ENCODE measurements around the gene ANG. TPM values are rescaled to one million over a fixed set of nuclear protein-coding genes. Genes with fewer than 3 reads are reported as not detected.

The ANG gene
- total and polyA plus RNA-seq, 2 donors (not counting 1 experiment from before 2014, with no cell fraction given): 1.7 to 2.0 TPM

DNA sequence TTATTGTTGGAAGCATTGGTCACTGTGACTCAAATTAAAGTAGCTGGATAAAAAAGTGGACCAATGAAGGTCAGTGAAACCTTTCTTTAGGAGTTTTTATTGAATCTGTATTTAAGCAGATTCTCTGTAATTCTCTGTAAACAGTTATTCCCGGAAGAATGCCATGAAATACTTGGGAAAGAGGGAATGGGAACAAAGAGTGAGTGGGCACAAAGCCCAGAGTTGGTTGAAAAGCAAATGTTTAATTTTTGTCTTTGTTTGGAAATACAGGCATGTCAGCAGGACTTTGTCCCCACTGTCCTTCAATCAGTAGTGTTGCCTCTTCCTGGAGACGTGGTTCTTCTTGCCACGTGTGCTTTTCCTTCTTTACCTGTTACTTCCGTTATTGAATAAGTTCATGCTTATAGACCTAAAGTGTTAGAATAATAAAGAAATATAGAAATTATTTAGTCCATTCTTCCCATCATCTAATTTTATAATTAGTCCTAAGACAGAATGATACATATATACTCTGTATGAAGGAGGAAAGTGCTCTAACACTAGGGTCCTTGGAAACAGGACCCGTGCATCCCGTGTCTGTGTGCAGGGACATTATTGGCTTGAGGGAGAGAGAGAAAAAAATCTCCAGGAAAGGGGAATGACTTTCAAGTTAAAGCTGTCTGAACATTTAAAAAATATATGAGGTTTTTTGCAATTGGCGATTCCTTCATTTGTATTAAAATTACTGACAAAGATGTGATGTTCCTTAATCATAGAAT, 2.0 kb upstream of the ANG start:
- Histone ChIP-seq H3K36me3 (replicated peaks in 1 of 2; ENCODE audit: control extremely low read depth in 1 of 2, control insufficient read depth in 1 of 2, extremely low read depth in 1 of 2, insufficient read depth in 2 of 2, low read length in 1 of 2) (no peaks in the 10 kb centered on the region), H3K9me3 (ENCODE audit: control extremely low read depth in 1 of 3, control insufficient read depth in 2 of 3, insufficient read depth in 1 of 3, low read length in 2 of 3) (no peaks in the 10 kb centered on the region), H4K20me1 (ENCODE audit: control insufficient read depth, insufficient read depth, low read length, poor library complexity, severe bottlenecking) (no peaks in the 10 kb centered on the region), H3K9ac (ENCODE audit: low read length) (no peak overlapping the region), H3K27ac (ENCODE audit: low read length in 2 of 2) (no peak overlapping the region), H3K4me2 (replicated peaks; ENCODE audit: low read depth, low read length, poor library complexity, severe bottlenecking) (no peak overlapping the region), H2AFZ (ENCODE audit: insufficient read depth, low read depth, low read length, poor library complexity, severe bottlenecking) (no peak overlapping the region), H3K79me2 (ENCODE audit: control insufficient read depth, insufficient read depth, low read length) (no peaks in the 10 kb centered on the region), H3K4me3 (ENCODE audit: control extremely low read depth in 1 of 5, extremely low read depth in 1 of 5, insufficient read depth in 1 of 5, low read depth in 2 of 5, low read length in 4 of 5) (no peak overlapping the region), H3K27me3 (replicated peaks in 1 of 4; ENCODE audit: control extremely low read depth in 1 of 4, control insufficient read depth in 3 of 4, insufficient read depth in 4 of 4, low read length in 3 of 4) (no peaks in the 10 kb centered on the region), H3K4me1 (ENCODE audit: control insufficient read depth in 2 of 2, insufficient read depth in 2 of 2, low read length in 2 of 2) (peaks cover 13 to 25% of the 10 kb centered on the region in 2 donors)
- TF ChIP-seq, protein P1, sequence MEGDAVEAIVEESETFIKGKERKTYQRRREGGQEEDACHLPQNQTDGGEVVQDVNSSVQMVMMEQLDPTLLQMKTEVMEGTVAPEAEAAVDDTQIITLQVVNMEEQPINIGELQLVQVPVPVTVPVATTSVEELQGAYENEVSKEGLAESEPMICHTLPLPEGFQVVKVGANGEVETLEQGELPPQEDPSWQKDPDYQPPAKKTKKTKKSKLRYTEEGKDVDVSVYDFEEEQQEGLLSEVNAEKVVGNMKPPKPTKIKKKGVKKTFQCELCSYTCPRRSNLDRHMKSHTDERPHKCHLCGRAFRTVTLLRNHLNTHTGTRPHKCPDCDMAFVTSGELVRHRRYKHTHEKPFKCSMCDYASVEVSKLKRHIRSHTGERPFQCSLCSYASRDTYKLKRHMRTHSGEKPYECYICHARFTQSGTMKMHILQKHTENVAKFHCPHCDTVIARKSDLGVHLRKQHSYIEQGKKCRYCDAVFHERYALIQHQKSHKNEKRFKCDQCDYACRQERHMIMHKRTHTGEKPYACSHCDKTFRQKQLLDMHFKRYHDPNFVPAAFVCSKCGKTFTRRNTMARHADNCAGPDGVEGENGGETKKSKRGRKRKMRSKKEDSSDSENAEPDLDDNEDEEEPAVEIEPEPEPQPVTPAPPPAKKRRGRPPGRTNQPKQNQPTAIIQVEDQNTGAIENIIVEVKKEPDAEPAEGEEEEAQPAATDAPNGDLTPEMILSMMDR (IDR thresholded peaks at IDR 0.05): no peak
- TF ChIP-seq EZH2 (IDR thresholded peaks at IDR 0.05; ENCODE audit: borderline replicate concordance, insufficient read depth, low read depth, low read length, poor library complexity, severe bottlenecking): no peak
- Mint-ChIP-seq H3K9me3 (ENCODE audit: insufficient read depth) (no peaks in the 10 kb centered on the region), H3K4me3 (no peak overlapping the region), H3K27me3 (no peaks in the 10 kb centered on the region), H3K4me1 (peaks cover 11% of the 10 kb centered on the region), H3K27ac (no peak overlapping the region)
- ATAC-seq (ENCODE audit: low read depth): no peak
- WGBS (ENCODE audit: insufficient coverage): 91% methylated on average over 1 of the region's 7 CpGs
- no peak for DNase-seq
- CTCF ChIA-PET: interaction anchor here (1.0 to 20.0 kb wide), 6 partner anchors 10 to 359 kb away, joined by 3 to 445 read pairs (median 7); no protein-coding TSS in a partner anchor
- POLR2A ChIA-PET: no interaction called here
- intact Hi-C loops (cut with micrococcal nuclease): no loop called here

Measured in B cell (primary cell).